ENCODE measurements around the gene RAD51B. TPM values are rescaled to one million over a fixed set of nuclear protein-coding genes. Genes with fewer than 3 reads are reported as not detected.

Gene RAD51B
- total RNA-seq, 1 experiment from 2014 or later, result 14.2 TPM

DNA sequence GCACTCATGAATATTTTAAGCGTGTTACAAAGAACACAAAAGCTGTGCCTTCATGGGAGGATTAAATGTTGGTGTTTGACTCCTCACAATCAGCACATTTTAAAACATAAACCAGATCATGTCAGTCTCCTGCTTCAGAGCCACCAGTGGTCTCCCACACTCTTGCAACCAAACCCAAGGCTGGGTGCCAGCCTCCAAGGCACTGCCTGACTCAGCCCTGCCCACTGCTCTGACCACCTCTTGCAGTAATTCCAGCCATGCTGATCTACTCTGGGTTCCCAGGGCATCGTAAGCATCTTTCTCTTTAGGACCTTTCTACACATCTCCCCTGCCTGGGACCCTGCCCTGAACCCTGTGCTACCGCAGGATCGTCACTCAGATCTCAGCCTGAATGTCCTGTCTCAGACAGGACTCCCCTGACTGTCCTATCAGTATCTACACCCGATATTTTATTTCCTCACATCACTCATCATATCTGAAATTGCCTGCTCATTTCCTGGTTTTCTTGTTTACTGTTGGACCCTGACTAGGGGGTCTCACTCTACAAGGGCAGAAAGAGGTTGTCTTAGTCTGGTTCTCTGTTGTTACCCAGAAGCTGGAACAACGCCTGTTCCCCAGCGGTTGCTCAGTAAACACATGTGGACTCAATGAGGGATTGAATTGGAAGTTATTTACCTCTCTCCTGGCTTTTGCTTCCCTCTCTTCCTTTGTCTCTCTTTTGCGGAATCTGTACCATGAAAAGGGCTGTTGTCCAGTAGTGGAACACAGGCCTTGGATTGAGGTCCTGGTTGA is 449.8 kb downstream of the RAD51B start:
- H3K4me1 Mint-ChIP-seq, result peaks cover 27% of the 10 kb centered on the region

DNA sequence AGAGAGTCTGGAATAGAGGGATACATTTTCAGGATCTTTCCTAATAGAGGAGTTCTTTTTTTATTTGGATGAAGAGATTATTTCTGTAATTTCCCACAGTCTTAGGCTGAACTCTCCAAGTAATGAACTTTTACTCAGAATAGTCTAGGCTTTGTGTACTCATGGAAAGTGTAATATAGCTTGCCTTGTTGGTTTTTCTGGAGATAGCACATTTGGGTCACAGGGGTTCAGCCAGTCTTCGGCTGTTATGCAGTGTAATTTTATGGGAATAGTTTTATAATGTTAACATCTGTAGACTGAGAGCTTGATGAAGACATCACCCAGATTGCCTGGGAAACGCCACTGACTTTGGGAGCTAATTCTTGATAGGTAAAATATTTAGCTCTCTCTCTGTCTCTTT is 450.8 kb downstream of the RAD51B start:
- Mint-ChIP-seq H3K27ac (no peak overlapping the region), H3K27me3 (ENCODE audit: low read depth) (peaks cover 6% of the 10 kb centered on the region; the same call in 1 of the 2 replicates), H3K4me3 (no peak overlapping the region), H3K4me1 (peaks cover 21% of the 10 kb centered on the region), H3K9me3 (no peaks in the 10 kb centered on the region), H3K36me3 (no peaks in the 10 kb centered on the region)
- ATAC-seq (no peak), DNase-seq (ENCODE audit: low spot score) (no peak)
- CTCF ChIA-PET, result no interaction called here
- TF ChIP-seq KAT7 (CRISPR knock-in tag; IDR thresholded peaks at IDR 0.05; ENCODE audit: borderline replicate concordance) (no peak), FOXK1 (CRISPR knock-in tag; IDR thresholded peaks at IDR 0.05) (no peak), ATF1 (CRISPR knock-in tag; IDR thresholded peaks at IDR 0.05) (no peak), TEAD1 (CRISPR knock-in tag; IDR thresholded peaks at IDR 0.05) (no peak), GTF2I (CRISPR knock-in tag; conservative IDR thresholded peaks at IDR 0.05) (no peak), MXD4 (CRISPR knock-in tag; IDR thresholded peaks at IDR 0.05; ENCODE audit: borderline replicate concordance) (no peak), TCF7 (CRISPR knock-in tag; IDR thresholded peaks at IDR 0.05; ENCODE audit: low read depth) (no peak)
- TF ChIP-seq, protein P1, sequence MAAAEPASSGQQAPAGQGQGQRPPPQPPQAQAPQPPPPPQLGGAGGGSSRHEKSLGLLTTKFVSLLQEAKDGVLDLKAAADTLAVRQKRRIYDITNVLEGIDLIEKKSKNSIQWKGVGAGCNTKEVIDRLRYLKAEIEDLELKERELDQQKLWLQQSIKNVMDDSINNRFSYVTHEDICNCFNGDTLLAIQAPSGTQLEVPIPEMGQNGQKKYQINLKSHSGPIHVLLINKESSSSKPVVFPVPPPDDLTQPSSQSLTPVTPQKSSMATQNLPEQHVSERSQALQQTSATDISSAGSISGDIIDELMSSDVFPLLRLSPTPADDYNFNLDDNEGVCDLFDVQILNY (CRISPR knock-in tag; IDR thresholded peaks at IDR 0.05), result no peak
- TF ChIP-seq, protein P2, sequence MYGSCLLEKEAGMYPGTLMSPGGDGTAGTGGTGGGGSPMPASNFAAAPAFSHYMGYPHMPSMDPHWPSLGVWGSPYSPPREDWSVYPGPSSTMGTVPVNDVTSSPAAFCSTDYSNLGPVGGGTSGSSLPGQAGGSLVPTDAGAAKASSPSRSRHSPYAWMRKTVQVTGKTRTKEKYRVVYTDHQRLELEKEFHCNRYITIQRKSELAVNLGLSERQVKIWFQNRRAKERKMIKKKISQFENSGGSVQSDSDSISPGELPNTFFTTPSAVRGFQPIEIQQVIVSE (CRISPR knock-in tag; IDR thresholded peaks at IDR 0.05; ENCODE audit: borderline replicate concordance), result no peak
- TF ChIP-seq, protein P3, sequence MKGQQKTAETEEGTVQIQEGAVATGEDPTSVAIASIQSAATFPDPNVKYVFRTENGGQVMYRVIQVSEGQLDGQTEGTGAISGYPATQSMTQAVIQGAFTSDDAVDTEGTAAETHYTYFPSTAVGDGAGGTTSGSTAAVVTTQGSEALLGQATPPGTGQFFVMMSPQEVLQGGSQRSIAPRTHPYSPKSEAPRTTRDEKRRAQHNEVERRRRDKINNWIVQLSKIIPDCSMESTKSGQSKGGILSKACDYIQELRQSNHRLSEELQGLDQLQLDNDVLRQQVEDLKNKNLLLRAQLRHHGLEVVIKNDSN (CRISPR knock-in tag; IDR thresholded peaks at IDR 0.05), result no peak
- POLR2A ChIA-PET, result no interaction called here

More for the DNA sequence above, 449.8 kb downstream of the RAD51B start:
- ChIA-PET CTCF (no interaction called here), POLR2A (no interaction called here)
- Mint-ChIP-seq H3K9me3 (no peaks in the 10 kb centered on the region), H3K36me3 (no peaks in the 10 kb centered on the region), H3K27me3 (ENCODE audit: low read depth) (peaks cover 5% of the 10 kb centered on the region; the same call in 1 of the 2 replicates), H3K4me3 (no peak overlapping the region), H3K27ac (no peak overlapping the region)
- no peak for DNase-seq (ENCODE audit: low spot score)
- TF ChIP-seq NR3C1 (CRISPR knock-in tag; conservative IDR thresholded peaks at IDR 0.05; ENCODE audit: low read depth) (no peak), HMGA2 (CRISPR knock-in tag; IDR thresholded peaks at IDR 0.05) (no peak), GTF2I (CRISPR knock-in tag; conservative IDR thresholded peaks at IDR 0.05) (no peak), FOXP1 (CRISPR knock-in tag; IDR thresholded peaks at IDR 0.05; ENCODE audit: borderline replicate concordance) (no peak), RORB (CRISPR knock-in tag; IDR thresholded peaks at IDR 0.05) (no peak), IRF2 (CRISPR knock-in tag; IDR thresholded peaks at IDR 0.05; ENCODE audit: borderline replicate concordance, low read depth) (no peak), ZNF219 (CRISPR knock-in tag; IDR thresholded peaks at IDR 0.05; ENCODE audit: borderline replicate concordance) (no peak), JUN (CRISPR knock-in tag; IDR thresholded peaks at IDR 0.05) (no peak)
- TF ChIP-seq, protein P4, sequence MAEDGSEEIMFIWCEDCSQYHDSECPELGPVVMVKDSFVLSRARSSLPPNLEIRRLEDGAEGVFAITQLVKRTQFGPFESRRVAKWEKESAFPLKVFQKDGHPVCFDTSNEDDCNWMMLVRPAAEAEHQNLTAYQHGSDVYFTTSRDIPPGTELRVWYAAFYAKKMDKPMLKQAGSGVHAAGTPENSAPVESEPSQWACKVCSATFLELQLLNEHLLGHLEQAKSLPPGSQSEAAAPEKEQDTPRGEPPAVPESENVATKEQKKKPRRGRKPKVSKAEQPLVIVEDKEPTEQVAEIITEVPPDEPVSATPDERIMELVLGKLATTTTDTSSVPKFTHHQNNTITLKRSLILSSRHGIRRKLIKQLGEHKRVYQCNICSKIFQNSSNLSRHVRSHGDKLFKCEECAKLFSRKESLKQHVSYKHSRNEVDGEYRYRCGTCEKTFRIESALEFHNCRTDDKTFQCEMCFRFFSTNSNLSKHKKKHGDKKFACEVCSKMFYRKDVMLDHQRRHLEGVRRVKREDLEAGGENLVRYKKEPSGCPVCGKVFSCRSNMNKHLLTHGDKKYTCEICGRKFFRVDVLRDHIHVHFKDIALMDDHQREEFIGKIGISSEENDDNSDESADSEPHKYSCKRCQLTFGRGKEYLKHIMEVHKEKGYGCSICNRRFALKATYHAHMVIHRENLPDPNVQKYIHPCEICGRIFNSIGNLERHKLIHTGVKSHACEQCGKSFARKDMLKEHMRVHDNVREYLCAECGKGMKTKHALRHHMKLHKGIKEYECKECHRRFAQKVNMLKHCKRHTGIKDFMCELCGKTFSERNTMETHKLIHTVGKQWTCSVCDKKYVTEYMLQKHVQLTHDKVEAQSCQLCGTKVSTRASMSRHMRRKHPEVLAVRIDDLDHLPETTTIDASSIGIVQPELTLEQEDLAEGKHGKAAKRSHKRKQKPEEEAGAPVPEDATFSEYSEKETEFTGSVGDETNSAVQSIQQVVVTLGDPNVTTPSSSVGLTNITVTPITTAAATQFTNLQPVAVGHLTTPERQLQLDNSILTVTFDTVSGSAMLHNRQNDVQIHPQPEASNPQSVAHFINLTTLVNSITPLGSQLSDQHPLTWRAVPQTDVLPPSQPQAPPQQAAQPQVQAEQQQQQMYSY (CRISPR knock-in tag; IDR thresholded peaks at IDR 0.05), result no peak
- ATAC-seq, result no peak
